ENCODE results near the gene IYD.
"Not testable (repeated sequence)": the region's sequence is repeated elsewhere in the genome, so short reads cannot be mapped to it uniquely, and the experiment has no call there.

IYD gene

GRCh38 chr6:150352321-150353296, 16.2 kb upstream of the IYD start:
- no peak for DNase-seq

DNA sequence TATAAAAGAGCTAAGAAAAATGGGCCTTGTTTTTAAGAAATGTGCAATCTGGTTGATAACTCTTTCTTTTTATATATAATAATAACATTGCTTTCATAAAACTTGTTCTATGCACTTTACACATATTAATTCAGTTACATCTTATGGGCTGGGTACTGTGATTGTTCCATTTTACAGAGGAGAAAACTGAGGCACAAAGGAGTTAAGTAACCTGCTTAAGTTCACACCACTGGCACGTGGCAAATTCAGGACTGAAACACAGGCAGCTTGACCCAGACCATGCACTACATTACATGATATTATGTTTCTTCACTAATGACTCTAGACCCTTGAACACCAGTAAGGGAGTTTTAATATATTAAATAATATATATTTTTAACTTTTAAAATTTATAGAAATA, 15.4 kb upstream of the IYD start:
- no peak for DNase-seq

DNA sequence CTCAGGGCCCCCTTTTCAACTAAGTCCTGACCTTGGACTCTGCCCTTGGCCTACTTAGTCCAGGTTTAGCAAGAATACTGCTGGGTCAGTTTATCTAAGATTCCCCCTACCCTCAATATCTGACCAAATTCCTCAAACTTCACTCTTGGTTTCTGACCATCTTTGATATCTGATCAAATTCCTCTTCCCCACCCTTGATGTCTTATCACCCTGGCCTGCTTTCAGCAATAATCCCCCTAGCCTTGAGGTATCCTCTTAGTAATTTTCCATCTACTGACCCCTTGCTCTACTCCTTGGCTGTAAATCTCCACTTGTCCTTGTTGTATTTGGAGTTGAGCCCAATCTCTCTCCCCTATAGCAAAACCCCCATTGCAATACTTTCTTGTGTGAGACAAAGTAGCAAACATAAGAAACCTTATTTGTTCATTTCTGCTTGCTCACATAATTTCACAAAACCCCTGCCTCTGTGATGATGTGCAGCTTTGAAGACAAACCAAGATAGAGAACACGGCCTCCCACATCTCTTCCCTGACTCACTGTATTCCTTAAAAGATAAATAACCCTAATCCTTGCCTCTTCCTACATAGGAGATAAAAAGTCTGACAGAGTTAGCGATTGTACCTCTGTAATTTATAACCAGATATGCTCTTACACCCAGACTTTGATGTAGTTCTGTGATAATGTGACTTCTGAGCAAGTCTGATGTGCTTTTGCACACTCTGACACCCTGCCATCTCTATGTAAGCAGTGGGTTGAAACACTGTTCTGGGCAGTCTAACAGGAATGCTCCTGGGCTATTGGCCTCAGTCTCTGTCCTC, 13.8 kb upstream of the IYD start:
- no peak for DNase-seq

DNA sequence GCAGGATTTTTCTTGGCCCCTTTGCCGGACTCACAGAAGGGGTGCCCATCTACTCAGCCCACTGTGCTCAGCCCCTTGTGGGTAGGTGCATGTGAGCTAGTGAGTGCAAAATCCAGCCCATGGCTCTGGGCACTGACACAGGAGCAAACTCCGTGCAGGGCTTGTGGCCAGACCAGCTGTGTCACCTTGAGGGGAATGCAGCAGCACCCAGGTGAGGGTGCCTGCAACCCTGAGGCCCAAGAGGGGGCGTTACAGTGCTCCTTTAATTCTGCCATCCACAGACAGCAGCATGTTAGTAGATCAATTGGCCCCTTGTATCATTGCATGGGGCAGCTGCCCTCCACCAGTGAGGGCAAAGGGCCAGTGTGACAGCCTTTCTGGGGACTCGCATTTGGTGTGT, 12.9 kb upstream of the IYD start:
- DNase-seq, result no peak

- DNase-seq, result no peak
These were observed 6.9 kb upstream of the IYD start for GRCh38 chr6:150361876-150362275.

GRCh38 chr6:150363733-150364132, 5.1 kb upstream of the IYD start:
- peak; percentile 18 for DNase-seq

GRCh38 chr6:150366118-150366778, 2.6 kb upstream of the IYD start:
- DNase-seq, result peak; percentile 68

DNA sequence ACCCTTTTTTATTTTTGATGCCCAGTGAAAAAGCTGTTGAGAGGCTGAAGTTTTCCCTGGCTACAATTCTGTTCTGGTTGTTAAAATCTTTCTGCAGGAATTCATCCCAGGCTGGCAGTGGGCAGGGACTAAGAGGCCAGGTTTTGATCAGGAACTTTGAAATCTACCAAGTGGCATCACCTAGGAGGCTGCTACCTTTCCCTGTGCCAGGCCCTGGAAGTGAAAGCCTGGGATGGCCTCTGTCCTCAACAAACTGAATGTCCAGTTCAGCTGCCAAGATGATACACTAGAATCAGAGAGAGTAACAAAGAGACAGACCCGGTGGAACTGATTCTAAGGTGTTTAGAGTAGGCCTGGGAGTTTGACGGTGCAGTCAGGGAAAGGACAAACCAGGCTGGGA, 596 bp downstream of the IYD start:
- DNase-seq, result no peak

DNA sequence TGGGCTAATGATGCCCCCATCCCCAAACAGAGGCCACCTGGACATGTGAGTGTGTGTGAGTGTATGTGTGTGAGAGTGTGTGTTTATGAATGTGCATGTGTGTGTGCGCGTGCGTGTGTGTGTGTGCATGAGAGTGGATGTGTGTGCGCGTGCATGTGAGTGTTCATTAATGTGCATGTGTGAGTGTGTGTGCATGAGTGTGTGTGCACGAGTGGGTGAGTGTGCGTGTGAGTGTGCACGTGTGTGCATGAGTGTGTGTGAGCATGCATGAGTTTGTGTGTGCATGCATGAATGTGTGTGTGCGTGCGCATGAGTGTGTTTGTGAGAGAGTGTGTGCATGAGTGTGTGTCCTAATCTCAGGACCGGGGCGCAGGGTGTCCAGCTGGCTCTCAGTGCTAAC, 1.3 kb downstream of the IYD start:
- DNase-seq, result no peak

GRCh38 chr6:150371356-150371755, 2.5 kb downstream of the IYD start:
- no peak for DNase-seq

- DNase-seq, result no peak
These were observed 3.2 kb downstream of the IYD start for GRCh38 chr6:150372051-150372450.

DNA sequence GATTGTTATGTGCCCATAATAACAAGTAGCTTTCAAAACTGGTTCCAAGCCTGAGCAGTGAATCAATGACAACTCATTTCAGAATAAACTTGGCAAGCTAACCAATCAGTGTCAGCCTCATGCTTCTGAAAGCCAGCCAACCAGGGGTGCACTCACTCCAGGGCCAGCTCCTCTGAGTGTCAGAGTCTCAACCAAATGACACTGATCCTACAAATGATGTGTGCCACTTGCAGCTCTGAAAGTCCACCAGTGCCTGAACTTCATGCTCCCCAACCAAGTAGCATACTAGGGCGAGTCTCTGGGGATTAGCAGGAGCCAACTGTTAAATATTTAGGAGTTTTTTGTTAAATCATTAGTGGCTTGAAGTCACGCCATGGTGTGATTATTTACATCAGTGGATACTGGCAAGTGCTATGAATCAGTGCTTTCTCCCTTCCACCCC, 4.5 kb downstream of the IYD start:
- no peak for DNase-seq

DNA sequence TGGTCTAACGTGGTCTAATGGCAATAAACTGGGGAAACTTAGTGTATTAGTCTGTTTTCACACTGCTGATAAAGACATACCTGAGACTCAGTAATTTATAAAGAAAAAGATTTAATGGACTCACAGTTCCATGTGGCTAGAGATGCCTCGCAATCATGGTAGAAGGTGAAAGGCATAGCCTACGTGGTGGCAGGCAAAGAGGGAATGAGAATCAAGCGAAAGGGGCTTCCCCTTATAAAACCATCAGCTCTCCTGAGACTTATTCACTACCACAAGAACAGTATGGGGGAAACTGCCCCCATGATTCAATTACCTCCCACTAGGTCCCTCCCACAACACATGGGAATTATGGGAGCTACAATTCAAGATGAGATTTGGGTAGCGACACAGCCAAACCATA, 5.5 kb downstream of the IYD start:
- DNase-seq, result not testable (repeated sequence)

GRCh38 chr6:150377211-150377781, 8.5 kb downstream of the IYD start:
- DNase-seq, result no peak

DNA sequence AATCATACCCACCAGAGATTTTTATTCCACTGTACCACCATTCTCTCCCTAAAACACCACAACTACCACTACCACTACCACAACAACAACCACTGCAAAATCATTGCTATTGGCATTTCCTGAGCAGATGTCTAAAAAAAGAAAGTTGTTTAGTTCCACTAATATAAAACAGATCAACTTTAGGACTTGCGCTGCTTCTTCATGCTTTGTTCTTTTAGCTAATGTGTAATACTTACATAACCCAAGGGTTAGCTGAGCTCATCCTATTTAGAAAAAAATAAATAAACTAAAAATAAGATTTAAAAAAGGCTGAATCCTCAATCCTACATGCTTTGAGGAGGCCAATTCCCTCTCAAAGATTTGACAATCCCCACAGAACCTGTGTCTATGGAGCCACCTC, 11.4 kb downstream of the IYD start:
- DNase-seq, result no peak

DNA sequence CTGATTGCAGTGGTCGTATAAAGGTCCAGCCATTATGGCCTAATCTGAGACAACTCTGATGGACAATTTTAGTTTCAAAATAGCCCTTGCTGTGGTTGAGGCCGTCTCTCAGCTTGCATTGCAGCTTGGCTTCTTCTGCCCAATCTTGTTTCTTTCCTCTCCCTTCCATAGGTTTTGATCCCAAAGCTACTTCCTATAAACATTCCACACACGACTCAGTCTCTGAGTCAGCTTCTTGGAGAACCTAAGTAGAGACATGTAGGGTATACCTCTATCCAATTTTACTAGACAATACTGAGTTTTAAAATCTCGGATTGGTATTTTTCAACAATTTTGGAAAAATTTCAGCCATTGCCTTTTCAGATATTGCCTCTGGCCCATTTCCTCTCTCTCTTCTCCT, 13.4 kb downstream of the IYD start:
- no peak for DNase-seq

DNA sequence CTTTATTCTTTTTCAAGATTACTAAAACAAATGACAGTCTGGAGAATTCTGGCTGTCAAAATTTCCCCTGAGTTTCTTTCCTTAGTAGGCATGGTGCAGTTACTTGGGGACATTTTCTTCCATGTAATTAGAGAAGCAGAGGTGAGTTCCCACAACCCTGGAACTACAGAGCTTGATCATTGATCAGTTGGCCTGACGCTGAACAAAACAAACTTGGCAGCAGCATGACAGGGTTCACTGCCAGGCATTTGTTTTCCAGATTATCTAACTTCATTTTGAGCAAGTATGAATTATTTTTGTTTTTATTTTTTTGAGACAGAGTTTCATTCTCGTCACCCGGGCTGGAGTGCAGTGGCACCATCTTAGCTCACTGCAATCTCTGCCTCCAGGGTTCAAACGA, 22.6 kb downstream of the IYD start:
- DNase-seq, result no peak

- no peak for DNase-seq
These were observed 23.1 kb downstream of the IYD start for GRCh38 chr6:150391890-150392289.

- DNase-seq, result no peak
These were observed 23.8 kb downstream of the IYD start for GRCh38 chr6:150392452-150393220.

- no peak for DNase-seq
These were observed 25.5 kb downstream of the IYD start for GRCh38 chr6:150394053-150394898.

DNA sequence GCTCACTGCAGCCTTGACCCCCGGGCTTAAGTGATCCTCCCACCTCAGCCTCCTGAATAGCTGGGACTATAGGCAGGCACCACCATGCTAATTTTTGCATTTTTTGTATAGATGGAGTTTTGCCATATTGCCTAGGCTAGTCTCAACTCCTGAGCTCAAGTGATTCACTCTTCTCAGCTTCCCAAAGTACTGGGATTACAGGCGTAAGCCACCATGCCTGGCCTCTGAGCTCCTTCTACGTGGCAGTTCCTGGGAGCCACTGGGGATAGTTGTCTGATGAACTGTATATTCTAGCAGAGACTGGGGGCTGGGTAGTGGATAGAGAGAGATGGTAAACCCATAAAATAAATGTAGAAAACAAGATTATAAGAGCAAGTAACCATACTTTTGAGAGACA, 26.1 kb downstream of the IYD start:
- DNase-seq, result no peak
